Fibroblast of skin of left biceps (primary cell): Measurements from ENCODE around the gene SH3BP4.

Experiments
- DNase-seq, 2 experiments: peaks; one replicate each; pipeline ENCODE4 v3.0.0-alpha.2; 2013; ENCODE audit warnings: low read depth in 2 of 2

SH3BP4 gene

DNA sequence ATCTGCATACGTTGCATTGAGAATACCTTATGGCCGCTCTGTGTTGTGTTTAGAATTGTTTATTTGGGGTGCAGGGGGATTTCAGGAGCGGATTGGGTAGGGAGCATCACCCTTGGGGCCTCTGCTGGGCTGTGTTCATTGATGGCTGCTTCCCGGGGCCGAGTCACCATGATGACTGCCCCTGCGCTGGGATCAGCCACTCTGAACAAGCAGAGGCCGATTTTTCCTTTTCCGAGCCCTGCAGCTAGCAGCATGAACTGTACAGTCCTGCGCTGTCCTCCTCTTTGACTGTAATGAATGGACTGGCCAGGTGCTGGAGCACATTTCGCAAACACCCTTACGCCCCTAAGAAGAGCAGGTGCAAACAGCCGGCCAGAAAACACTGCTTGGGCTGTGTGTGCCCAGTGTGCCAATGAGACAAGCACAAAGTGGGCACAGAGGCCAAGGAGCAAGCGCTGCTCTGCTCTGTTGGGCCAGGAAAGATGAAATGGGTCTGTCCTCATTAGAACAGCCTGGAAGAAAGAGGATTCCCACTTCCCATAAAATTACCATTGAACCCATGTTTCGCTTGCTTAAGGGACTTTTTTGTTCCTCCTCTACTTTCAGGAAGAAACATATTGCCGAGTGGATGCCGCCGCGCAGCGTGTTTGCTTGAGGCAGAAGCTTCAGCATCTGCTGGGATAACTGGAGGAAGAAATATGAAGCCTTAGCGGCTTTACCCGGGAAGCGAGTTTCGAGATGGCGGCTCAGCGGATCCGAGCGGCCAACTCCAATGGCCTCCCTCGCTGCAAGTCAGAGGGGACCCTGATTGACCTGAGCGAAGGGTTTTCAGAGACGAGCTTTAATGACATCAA, 82.7 kb downstream of the SH3BP4 start:
- no peak for DNase-seq

DNA sequence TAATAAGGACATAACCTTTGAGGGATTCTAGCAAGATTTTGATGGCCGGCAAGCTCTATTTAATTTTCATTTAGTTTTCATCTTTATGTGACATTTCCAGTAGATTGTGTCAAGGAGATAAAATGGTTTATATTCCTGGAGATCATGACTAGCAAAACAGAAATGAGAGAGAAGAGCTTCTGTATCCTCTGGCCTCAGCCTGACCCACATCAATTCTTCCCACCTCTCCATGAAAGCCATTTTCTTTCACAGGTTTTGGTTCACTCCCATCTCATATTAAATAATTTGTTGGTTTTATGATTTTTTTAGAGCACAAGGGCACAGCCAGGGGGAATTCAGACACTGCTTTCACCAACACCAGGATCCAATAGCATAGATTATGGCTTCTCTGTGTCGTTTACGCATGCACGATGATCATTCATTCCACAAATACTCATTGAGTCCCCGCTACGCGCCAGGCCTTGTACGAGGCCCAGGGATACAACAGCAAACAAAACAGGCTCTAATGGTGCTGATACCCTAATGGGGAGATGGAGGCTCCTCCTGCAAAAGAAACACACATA, 85.9 kb downstream of the SH3BP4 start:
- DNase-seq, result no peak

GRCh38 chr2:235041221-235041917, 89.6 kb downstream of the SH3BP4 start:
- no peak for DNase-seq

DNA sequence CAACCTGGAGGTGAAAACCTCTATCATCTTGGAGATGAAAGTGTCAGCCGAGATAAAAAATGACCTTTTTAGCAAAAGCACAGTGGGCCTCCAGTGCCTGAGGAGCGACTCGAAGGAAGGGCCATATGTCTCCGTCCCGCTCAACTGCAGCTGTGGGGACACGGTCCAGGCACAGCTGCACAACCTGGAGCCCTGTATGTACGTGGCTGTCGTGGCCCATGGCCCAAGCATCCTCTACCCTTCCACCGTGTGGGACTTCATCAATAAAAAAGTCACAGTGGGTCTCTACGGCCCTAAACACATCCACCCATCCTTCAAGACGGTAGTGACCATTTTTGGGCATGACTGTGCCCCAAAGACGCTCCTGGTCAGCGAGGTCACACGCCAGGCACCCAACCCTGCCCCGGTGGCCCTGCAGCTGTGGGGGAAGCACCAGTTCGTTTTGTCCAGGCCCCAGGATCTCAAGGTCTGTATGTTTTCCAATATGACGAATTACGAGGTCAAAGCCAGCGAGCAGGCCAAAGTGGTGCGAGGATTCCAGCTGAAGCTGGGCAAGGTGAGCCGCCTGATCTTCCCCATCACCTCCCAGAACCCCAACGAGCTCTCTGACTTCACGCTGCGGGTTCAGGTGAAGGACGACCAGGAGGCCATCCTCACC, 90.2 kb downstream of the SH3BP4 start:
- DNase-seq, result no peak

- no peak for DNase-seq
Measured at GRCh38 chr2:235042576-235043515, 91.0 kb downstream of the SH3BP4 start.

GRCh38 chr2:235043762-235044500, 92.1 kb downstream of the SH3BP4 start:
- DNase-seq, result no peak

GRCh38 chr2:235044501-235045271, 92.9 kb downstream of the SH3BP4 start:
- no peak for DNase-seq

- DNase-seq, result no peak
Measured at GRCh38 chr2:235045336-235045972, 93.6 kb downstream of the SH3BP4 start.

DNA sequence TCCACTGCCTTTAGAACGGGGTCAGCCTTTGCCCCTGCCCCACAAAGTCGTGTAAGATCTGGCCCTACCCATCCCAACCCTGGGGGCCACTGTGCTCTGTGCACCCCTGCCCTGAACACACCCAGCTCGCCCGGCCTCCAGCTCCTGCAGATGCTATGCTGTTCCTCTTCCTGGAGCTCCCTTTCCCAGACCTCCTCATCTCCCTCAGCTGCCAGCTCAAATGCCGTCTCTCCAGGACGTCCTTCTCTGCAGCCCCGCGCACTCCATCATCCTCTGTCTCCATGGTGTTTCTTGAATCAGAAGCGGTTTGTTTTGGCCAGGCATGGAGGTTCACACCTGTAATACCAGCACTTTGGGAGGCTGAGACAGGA, 94.1 kb downstream of the SH3BP4 start:
- DNase-seq, result no peak

DNA sequence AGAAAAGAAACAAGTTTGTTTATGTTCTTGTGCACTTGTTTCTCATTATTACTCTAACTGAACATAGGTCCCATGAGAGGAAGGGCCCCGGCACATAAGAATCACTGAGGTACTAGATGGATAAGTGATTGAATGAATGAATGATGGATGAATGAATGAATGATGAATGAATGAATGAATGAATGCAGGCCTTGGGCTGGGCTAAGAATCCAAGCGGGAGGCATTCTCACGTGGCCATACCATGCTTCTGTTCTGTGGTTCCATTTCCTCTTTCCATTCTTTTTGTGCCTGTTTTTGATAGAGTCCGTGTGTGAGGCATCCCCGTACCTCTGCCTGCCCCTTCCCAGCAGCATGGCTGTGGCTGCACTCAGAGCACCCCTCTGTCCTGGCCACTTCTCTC, 94.8 kb downstream of the SH3BP4 start:
- no peak for DNase-seq

GRCh38 chr2:235047171-235048160, 95.6 kb downstream of the SH3BP4 start:
- no peak for DNase-seq

GRCh38 chr2:235048549-235048948, 96.7 kb downstream of the SH3BP4 start:
- no peak for DNase-seq

- DNase-seq, result no peak
Measured at GRCh38 chr2:235049069-235049468, 97.3 kb downstream of the SH3BP4 start.

DNA sequence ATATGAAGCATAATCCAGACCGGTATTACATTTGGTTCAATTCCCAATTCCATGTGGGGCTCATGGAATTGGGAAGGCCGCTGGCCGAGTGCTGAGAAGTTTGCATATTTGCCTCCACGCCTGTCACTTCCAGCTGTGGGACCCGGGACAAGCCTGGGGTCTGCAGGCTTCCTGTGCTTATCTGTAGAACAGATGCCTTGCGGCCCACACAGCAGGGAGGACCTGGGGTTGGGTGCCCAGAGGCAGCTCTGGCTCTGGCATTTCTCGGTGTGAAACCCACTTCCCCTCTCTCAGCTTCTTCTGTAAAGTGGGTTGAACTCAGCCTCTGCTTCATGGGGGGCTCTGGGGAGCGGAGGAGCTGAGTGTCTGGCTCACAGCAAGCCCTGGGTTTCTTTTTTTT, 97.9 kb downstream of the SH3BP4 start:
- DNase-seq, result no peak

GRCh38 chr2:235050980-235051351, 99.1 kb downstream of the SH3BP4 start:
- peak; percentile 79 to 82 for DNase-seq

DNA sequence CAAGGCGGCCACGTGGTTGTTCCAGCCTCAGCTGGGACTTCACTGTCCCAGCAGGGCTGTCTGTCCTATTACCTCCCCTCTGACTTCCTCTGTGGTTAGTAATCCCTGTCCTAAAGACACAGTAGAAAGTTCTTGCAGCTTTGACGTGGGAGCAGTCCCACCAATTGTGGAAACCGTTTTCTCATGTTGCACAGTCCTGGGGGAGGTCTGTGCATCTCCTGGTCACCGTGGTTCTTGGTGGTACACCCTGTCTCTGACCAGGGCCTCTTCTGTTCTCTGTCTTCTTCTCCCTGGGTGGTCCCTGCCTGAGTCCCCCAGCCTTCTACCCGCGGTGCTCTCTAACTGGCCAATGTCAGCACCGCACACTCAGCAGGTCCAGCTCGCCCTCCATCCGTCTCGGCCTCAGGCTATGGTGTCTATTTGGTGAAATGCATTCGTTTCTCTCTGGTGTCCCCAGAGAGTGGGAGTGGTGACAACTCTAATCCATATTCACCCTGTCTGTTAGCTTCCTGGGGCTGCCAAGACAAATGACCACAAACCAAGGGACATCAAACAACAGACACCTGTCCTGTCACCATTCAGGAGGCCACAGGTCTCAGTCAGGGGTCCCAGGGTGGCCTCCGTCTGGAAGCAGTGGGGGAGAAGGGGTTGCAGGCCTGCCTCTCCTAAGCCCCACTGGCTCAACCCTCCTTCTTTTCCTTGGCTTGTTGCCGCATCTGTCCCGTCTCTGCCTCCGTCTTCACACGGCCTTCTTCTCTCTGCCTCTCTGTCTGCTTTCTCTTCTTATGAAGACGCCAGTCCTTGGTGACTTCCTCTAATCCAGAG, 99.8 kb downstream of the SH3BP4 start:
- DNase-seq, result no peak
